Stimulated activated effector memory CD8-positive, alpha-beta T cell treated with anti-CD3 and anti-CD28 coated beads, Interleukin-12 subunit alpha, Interleukin-12 subunit beta, amount 100 ng/mL, for 72 hours (primary cell): ENCODE results near the gene HMGN3.

ENCODE experiments used
- ATAC-seq: fragments of 150-1000 bp; cut with Tn5 transposase; 2 replicates; pipeline ENCODE4 v1.10.0; 2021
- DNase-seq, 2 donors: peaks; one replicate each; pipeline ENCODE4 v3.0.0; 2021 to 2022; ENCODE audit warnings: low spot score in 2 of 2
- H3K27ac Mint-ChIP-seq: one replicate; pipeline ENCODE4 v1.8.0; 2022; ENCODE audit warnings: mild to moderate bottlenecking, mixed read lengths
- H3K36me3 Mint-ChIP-seq: one replicate; pipeline ENCODE4 v1.8.0; 2022; ENCODE audit warnings: mild to moderate bottlenecking, mixed read lengths
- H3K4me1 Mint-ChIP-seq: one replicate; pipeline ENCODE4 v1.8.0; 2022; ENCODE audit warnings: mixed read lengths
- H3K4me3 Mint-ChIP-seq: one replicate; pipeline ENCODE4 v1.8.0; 2022; ENCODE audit warnings: mild to moderate bottlenecking, mixed read lengths
- H3K9me3 Mint-ChIP-seq: one replicate; pipeline ENCODE4 v1.8.0; 2022; ENCODE audit warnings: mixed read lengths

HMGN3 gene

GRCh38 chr6:79241228-79241627 lies 6.7 kb upstream of the HMGN3 start:
- H3K36me3 Mint-ChIP-seq: no peaks in the 10 kb centered on the region
- H3K9me3 Mint-ChIP-seq: no peaks in the 10 kb centered on the region
- H3K4me1 Mint-ChIP-seq: no peaks in the 10 kb centered on the region
- H3K4me3 Mint-ChIP-seq: no peak overlapping the region
- H3K27ac Mint-ChIP-seq: no peak overlapping the region
- no peak for ATAC-seq
- no peak for DNase-seq

- Mint-ChIP-seq H3K27ac (no peak overlapping the region), H3K4me3 (no peak overlapping the region), H3K9me3 (no peaks in the 10 kb centered on the region), H3K4me1 (no peaks in the 10 kb centered on the region), H3K36me3 (no peaks in the 10 kb centered on the region)
- ATAC-seq: no peak
- no peak for DNase-seq
These were observed 6.0 kb upstream of the HMGN3 start for GRCh38 chr6:79240509-79240908.

- no peak for ATAC-seq
- Mint-ChIP-seq H3K9me3 (no peaks in the 10 kb centered on the region), H3K36me3 (peaks cover 2% of the 10 kb centered on the region), H3K4me3 (no peak overlapping the region), H3K27ac (no peak overlapping the region), H3K4me1 (no peaks in the 10 kb centered on the region)
- no peak for DNase-seq
These were observed 5.2 kb upstream of the HMGN3 start for GRCh38 chr6:79239536-79240168.

GRCh38 chr6:79238919-79239318 lies 4.4 kb upstream of the HMGN3 start:
- no peak overlapping the region for H3K4me3 Mint-ChIP-seq
- no peaks in the 10 kb centered on the region for H3K9me3 Mint-ChIP-seq
- ATAC-seq (no peak), DNase-seq (no peak)
- no peak overlapping the region for H3K27ac Mint-ChIP-seq
- H3K4me1 Mint-ChIP-seq: no peaks in the 10 kb centered on the region
- H3K36me3 Mint-ChIP-seq: peaks cover 6% of the 10 kb centered on the region

- Mint-ChIP-seq H3K4me1 (peaks cover 6% of the 10 kb centered on the region), H3K36me3 (peaks cover 6% of the 10 kb centered on the region), H3K4me3 (no peak overlapping the region), H3K9me3 (no peaks in the 10 kb centered on the region), H3K27ac (no peak overlapping the region)
- DNase-seq (no peak), ATAC-seq (no peak)
These were observed 2.2 kb upstream of the HMGN3 start for GRCh38 chr6:79236711-79237110.

- peak; percentile 56 to 85 for DNase-seq
- Mint-ChIP-seq H3K4me3 (peak overlapping the region; percentile 89), H3K4me1 (peaks cover 6% of the 10 kb centered on the region), H3K27ac (peak overlapping the region; percentile 91), H3K9me3 (no peaks in the 10 kb centered on the region), H3K36me3 (peaks cover 6% of the 10 kb centered on the region)
- peak; percentile 86 for ATAC-seq
These were observed 802 bp downstream of the HMGN3 start for GRCh38 chr6:79233611-79234149.

GRCh38 chr6:79232696-79233462 lies 1.6 kb downstream of the HMGN3 start:
- Mint-ChIP-seq H3K9me3 (no peaks in the 10 kb centered on the region), H3K4me3 (peak overlapping the region; percentile 89), H3K27ac (peak overlapping the region; percentile 91), H3K36me3 (peaks cover 6% of the 10 kb centered on the region), H3K4me1 (peaks cover 6% of the 10 kb centered on the region)
- ATAC-seq (no peak), DNase-seq (no peak)

- DNase-seq (no peak), ATAC-seq (no peak)
- H3K36me3 Mint-ChIP-seq: peaks cover 6% of the 10 kb centered on the region
- no peaks in the 10 kb centered on the region for H3K9me3 Mint-ChIP-seq
- H3K4me1 Mint-ChIP-seq: peaks cover 6% of the 10 kb centered on the region
- H3K27ac Mint-ChIP-seq: no peak overlapping the region
- no peak overlapping the region for H3K4me3 Mint-ChIP-seq
These were observed 2.8 kb downstream of the HMGN3 start for GRCh38 chr6:79231666-79232065.

GRCh38 chr6:79231101-79231500 lies 3.4 kb downstream of the HMGN3 start:
- H3K27ac Mint-ChIP-seq: no peak overlapping the region
- no peak overlapping the region for H3K4me3 Mint-ChIP-seq
- ATAC-seq: no peak
- peaks cover 6% of the 10 kb centered on the region for H3K4me1 Mint-ChIP-seq
- no peaks in the 10 kb centered on the region for H3K9me3 Mint-ChIP-seq
- no peak for DNase-seq
- peaks cover 6% of the 10 kb centered on the region for H3K36me3 Mint-ChIP-seq

- peaks cover 6% of the 10 kb centered on the region for H3K4me1 Mint-ChIP-seq
- ATAC-seq (no peak), DNase-seq (no peak)
- no peak overlapping the region for H3K27ac Mint-ChIP-seq
- H3K9me3 Mint-ChIP-seq: no peaks in the 10 kb centered on the region
- no peak overlapping the region for H3K4me3 Mint-ChIP-seq
- H3K36me3 Mint-ChIP-seq: peaks cover 6% of the 10 kb centered on the region
These were observed 4.3 kb downstream of the HMGN3 start for GRCh38 chr6:79230149-79230548.

GRCh38 chr6:79227445-79227844 lies 7.0 kb downstream of the HMGN3 start:
- DNase-seq (no peak), ATAC-seq (no peak)
- Mint-ChIP-seq H3K27ac (no peak overlapping the region), H3K9me3 (no peaks in the 10 kb centered on the region), H3K4me3 (no peak overlapping the region), H3K36me3 (no peaks in the 10 kb centered on the region), H3K4me1 (no peaks in the 10 kb centered on the region)

- H3K9me3 Mint-ChIP-seq: no peaks in the 10 kb centered on the region
- DNase-seq: no peak
- H3K27ac Mint-ChIP-seq: no peak overlapping the region
- no peak overlapping the region for H3K4me3 Mint-ChIP-seq
- H3K36me3 Mint-ChIP-seq: no peaks in the 10 kb centered on the region
- H3K4me1 Mint-ChIP-seq: no peaks in the 10 kb centered on the region
- no peak for ATAC-seq
These were observed 7.8 kb downstream of the HMGN3 start for GRCh38 chr6:79226660-79227059.

GRCh38 chr6:79225717-79226599 lies 8.5 kb downstream of the HMGN3 start:
- H3K4me3 Mint-ChIP-seq: no peak overlapping the region
- DNase-seq (no peak), ATAC-seq (no peak)
- no peak overlapping the region for H3K27ac Mint-ChIP-seq
- H3K9me3 Mint-ChIP-seq: no peaks in the 10 kb centered on the region
- no peaks in the 10 kb centered on the region for H3K4me1 Mint-ChIP-seq
- no peaks in the 10 kb centered on the region for H3K36me3 Mint-ChIP-seq

GRCh38 chr6:79223611-79224404 lies 10.7 kb downstream of the HMGN3 start:
- no peak for DNase-seq
- Mint-ChIP-seq H3K4me1 (no peaks in the 10 kb centered on the region), H3K27ac (no peak overlapping the region), H3K36me3 (no peaks in the 10 kb centered on the region), H3K4me3 (no peak overlapping the region), H3K9me3 (peaks cover under 1% of the 10 kb centered on the region)
- ATAC-seq: no peak
